Liver (tissue), 9 donors: ENCODE results near the gene LNX2. TPM values are rescaled to one million over a fixed set of nuclear protein-coding genes. Genes with fewer than 3 reads are reported as not detected.

Experiments
- DNase-seq: peaks from one replicate; pipeline ENCODE4 v3.0.0-alpha.2; 2017; ENCODE audit warnings: low spot score
- H3K27ac ChIP-seq, 2 donors: one replicate each; pipeline ENCODE4 v1.7.0; 2013; ENCODE audit warnings: inconsistent platforms in 2 of 2, low read length in 2 of 2, control low read depth in 1 of 2, low read depth in 1 of 2, mild to moderate bottlenecking in 1 of 2
- H3K27me3 ChIP-seq, 4 donors: one replicate each; pipeline versions ENCODE4 v1.6.1 to v1.7.0; 2013; ENCODE audit warnings: low read length in 3 of 4, inconsistent platforms in 1 of 4, mild to moderate bottlenecking in 1 of 4, moderate library complexity in 1 of 4; ENCODE audit not compliant: control insufficient read depth in 4 of 4, insufficient read depth in 4 of 4
- H3K36me3 ChIP-seq, 4 donors: one replicate each; pipeline versions ENCODE4 v1.6.1 to v1.7.0; 2013; ENCODE audit warnings: low read length in 3 of 4, mild to moderate bottlenecking in 3 of 4, low read depth in 1 of 4, moderate library complexity in 1 of 4; ENCODE audit not compliant: control insufficient read depth in 4 of 4, insufficient read depth in 3 of 4
- H3K4me1 ChIP-seq, 4 donors: one replicate each; pipeline versions ENCODE4 v1.6.1 to v1.7.0; 2013; ENCODE audit warnings: low read length in 3 of 4, mild to moderate bottlenecking in 3 of 4, moderate library complexity in 1 of 4; ENCODE audit not compliant: control insufficient read depth in 4 of 4, insufficient read depth in 4 of 4
- H3K4me3 ChIP-seq, 3 donors: one replicate each; pipeline versions ENCODE4 v1.6.1 to v1.7.0; 2013; ENCODE audit warnings: low read length in 3 of 3, control low read depth in 1 of 3, low read depth in 1 of 3, mild to moderate bottlenecking in 1 of 3
- H3K9ac ChIP-seq, 2 donors: one replicate each; pipeline ENCODE4 v1.7.0; 2013; ENCODE audit warnings: low read length in 2 of 2, mild to moderate bottlenecking in 2 of 2, moderate library complexity in 2 of 2, control low read depth in 1 of 2, low read depth in 1 of 2
- H3K9me3 ChIP-seq, 4 donors: one replicate each; pipeline versions ENCODE4 v1.6.1 to v1.7.0; 2013; ENCODE audit warnings: low read length in 3 of 4; ENCODE audit not compliant: control insufficient read depth in 4 of 4
- HNF4A ChIP-seq, 2 donors: conservative IDR thresholded peaks; 2 replicates each; pipeline ENCODE4 v1.6.1; 2016; ENCODE audit warnings: antibody characterized with exemption in 2 of 2, mild to moderate bottlenecking in 2 of 2
- HNF4G ChIP-seq: IDR thresholded peaks from 2 replicates; pipeline ENCODE4 v1.6.1; 2016; ENCODE audit warnings: antibody characterized with exemption
- NR2F2 ChIP-seq: IDR thresholded peaks from 2 replicates; pipeline ENCODE4 v1.6.1; 2016; ENCODE audit warnings: antibody characterized with exemption
- RAD21 ChIP-seq, 2 donors: IDR thresholded peaks; 2 replicates each; pipeline ENCODE4 v1.6.1; 2016; ENCODE audit warnings: antibody characterized with exemption in 2 of 2, mild to moderate bottlenecking in 2 of 2
- RXRA ChIP-seq, 2 donors: IDR thresholded peaks; 2 replicates each; pipeline ENCODE4 v1.6.1; 2017 to 2018; ENCODE audit warnings: antibody characterized with exemption in 2 of 2, mild to moderate bottlenecking in 1 of 2
- SP1 ChIP-seq: IDR thresholded peaks from 2 replicates; pipeline ENCODE4 v1.6.1; 2018; ENCODE audit warnings: antibody characterized with exemption, mild to moderate bottlenecking
- WGBS: extraction: QIAGEN DNeasy Blood & Tissue Kit; methylation state at CpG from one replicate; pipeline ENCODE4 v1.1.7; 2013; 5-methylcytosine and 5-hydroxymethylcytosine counted together
- polyA plus RNA-seq, 2 donors: library from polyadenylated mRNA; stranded (reverse) in 1 of 2; unstranded in 1 of 2; fragments of 200-250 nt in 1 of 2; fragments of >200 nt in 1 of 2; fragmentation: Nextera tagmentation in 1 of 2; extraction: Ambion mirVana in 1 of 2; gene quantifications; one replicate each; pipeline versions ENCODE4 v1.2.1 to v1.2.3, GENCODE V29; 2013 to 2015
- total RNA-seq, 2 donors: library from RNA; depleted of rRNA; stranded (reverse); fragments of >200 nt; gene quantifications; one replicate each; pipeline ENCODE4 v1.2.3, GENCODE V29; 2014
- TF ChIP-seq, protein P1 (sequence below): IDR thresholded peaks from 2 replicates; pipeline ENCODE4 v1.6.1; 2016; ENCODE audit warnings: antibody characterized with exemption
- TF ChIP-seq, protein P2 (sequence below): IDR thresholded peaks from 2 replicates; pipeline ENCODE4 v1.6.1; 2016; ENCODE audit warnings: antibody characterized with exemption
- TF ChIP-seq, protein P3 (sequence below): fragments of 150-350 bp; IDR thresholded peaks from 2 replicates; pipeline ENCODE4 v1.5.1; 2017; ENCODE audit warnings: improper control_type of control experiment, low read depth, low read length; ENCODE audit not compliant: missing input control
- TF ChIP-seq, protein P4 (sequence below): IDR thresholded peaks from 2 replicates; pipeline ENCODE4 v1.6.1; 2016; ENCODE audit warnings: antibody characterized with exemption, mild to moderate bottlenecking
- donor health status: healthy.
- donor health status: healthy.
- donor health status: healthy.
- donor health status: healthy.
- donor health status: healthy.

LNX2 gene
- total and polyA plus RNA-seq, 4 donors: 6.2 to 25.9 (median 13.3) TPM

DNA sequence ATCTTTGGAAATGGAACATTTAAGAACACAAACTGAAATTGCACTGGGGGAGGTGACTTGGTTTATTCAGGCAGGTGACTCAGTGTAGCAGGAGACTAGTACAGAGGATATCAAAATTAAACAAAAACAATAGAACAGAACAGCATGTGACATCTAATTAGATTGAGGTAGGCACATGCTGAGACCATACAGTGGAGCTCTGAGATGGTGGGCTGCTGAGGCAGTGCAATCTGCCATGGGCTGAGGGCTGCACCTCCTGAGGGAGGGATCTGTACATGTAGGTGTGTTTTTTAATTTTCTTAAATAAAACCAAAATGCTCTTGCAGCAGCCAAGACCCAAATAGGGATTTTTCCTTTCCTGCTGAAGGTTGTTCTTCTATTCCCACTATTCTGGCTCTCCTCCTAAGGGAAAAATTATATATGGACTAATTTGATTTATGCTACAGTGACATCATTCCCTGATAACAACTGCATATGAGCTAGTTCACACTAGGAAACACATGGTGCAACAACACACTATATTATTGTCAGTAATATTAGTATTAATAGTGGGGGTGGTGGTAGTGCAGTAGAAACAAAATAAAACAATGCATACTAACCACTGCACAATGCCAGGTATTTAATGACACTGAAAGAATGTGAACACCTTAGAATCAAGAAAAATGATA is 48.0 kb downstream of the LNX2 start:
- Histone ChIP-seq H3K36me3 (peaks cover 2 to 18% (median 9%) of the 10 kb centered on the region in 4 donors), H3K27ac (no peak overlapping the region), H3K9ac (no peak overlapping the region), H3K9me3 (no peaks in the 10 kb centered on the region), H3K4me3 (no peak overlapping the region), H3K27me3 (no peaks in the 10 kb centered on the region), H3K4me1 (peaks cover 0 to 5% (median 0%) of the 10 kb centered on the region in 4 donors)
- TF ChIP-seq HNF4G (no peak), NR2F2 (no peak)
- no peak for DNase-seq

- Histone ChIP-seq H3K9me3 (no peaks in the 10 kb centered on the region), H3K4me1 (peaks cover 0 to 5% (median 0%) of the 10 kb centered on the region in 4 donors), H3K9ac (no peak overlapping the region), H3K27me3 (no peaks in the 10 kb centered on the region), H3K36me3 (peaks cover 2 to 33% (median 17%) of the 10 kb centered on the region in 4 donors), H3K4me3 (no peak overlapping the region), H3K27ac (no peak overlapping the region)
- TF ChIP-seq RAD21 (IDR thresholded peaks at IDR 0.05): no peak
- TF ChIP-seq, protein P1, sequence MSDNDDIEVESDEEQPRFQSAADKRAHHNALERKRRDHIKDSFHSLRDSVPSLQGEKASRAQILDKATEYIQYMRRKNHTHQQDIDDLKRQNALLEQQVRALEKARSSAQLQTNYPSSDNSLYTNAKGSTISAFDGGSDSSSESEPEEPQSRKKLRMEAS: no peak
- TF ChIP-seq HNF4A (conservative IDR thresholded peaks at IDR 0.05): no peak
- 97% methylated on average over 1 of the region's 1 CpG for WGBS
- DNase-seq: no peak
Observed at GRCh38 chr13:27570906-27571305, 49.4 kb downstream of the LNX2 start.

GRCh38 chr13:27569405-27569804 is 50.9 kb downstream of the LNX2 start:
- Histone ChIP-seq H3K4me1 (peaks cover 0 to 5% (median 0%) of the 10 kb centered on the region in 4 donors), H3K27ac (no peak overlapping the region), H3K4me3 (no peak overlapping the region), H3K9me3 (no peaks in the 10 kb centered on the region), H3K9ac (no peak overlapping the region), H3K36me3 (peaks cover 2 to 39% (median 21%) of the 10 kb centered on the region in 4 donors), H3K27me3 (no peaks in the 10 kb centered on the region)
- TF ChIP-seq, protein P2, sequence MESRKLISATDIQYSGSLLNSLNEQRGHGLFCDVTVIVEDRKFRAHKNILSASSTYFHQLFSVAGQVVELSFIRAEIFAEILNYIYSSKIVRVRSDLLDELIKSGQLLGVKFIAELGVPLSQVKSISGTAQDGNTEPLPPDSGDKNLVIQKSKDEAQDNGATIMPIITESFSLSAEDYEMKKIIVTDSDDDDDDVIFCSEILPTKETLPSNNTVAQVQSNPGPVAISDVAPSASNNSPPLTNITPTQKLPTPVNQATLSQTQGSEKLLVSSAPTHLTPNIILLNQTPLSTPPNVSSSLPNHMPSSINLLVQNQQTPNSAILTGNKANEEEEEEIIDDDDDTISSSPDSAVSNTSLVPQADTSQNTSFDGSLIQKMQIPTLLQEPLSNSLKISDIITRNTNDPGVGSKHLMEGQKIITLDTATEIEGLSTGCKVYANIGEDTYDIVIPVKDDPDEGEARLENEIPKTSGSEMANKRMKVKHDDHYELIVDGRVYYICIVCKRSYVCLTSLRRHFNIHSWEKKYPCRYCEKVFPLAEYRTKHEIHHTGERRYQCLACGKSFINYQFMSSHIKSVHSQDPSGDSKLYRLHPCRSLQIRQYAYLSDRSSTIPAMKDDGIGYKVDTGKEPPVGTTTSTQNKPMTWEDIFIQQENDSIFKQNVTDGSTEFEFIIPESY: no peak
- TF ChIP-seq, protein P3, sequence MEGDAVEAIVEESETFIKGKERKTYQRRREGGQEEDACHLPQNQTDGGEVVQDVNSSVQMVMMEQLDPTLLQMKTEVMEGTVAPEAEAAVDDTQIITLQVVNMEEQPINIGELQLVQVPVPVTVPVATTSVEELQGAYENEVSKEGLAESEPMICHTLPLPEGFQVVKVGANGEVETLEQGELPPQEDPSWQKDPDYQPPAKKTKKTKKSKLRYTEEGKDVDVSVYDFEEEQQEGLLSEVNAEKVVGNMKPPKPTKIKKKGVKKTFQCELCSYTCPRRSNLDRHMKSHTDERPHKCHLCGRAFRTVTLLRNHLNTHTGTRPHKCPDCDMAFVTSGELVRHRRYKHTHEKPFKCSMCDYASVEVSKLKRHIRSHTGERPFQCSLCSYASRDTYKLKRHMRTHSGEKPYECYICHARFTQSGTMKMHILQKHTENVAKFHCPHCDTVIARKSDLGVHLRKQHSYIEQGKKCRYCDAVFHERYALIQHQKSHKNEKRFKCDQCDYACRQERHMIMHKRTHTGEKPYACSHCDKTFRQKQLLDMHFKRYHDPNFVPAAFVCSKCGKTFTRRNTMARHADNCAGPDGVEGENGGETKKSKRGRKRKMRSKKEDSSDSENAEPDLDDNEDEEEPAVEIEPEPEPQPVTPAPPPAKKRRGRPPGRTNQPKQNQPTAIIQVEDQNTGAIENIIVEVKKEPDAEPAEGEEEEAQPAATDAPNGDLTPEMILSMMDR: no peak
- TF ChIP-seq SP1: no peak
- TF ChIP-seq HNF4G: no peak
- TF ChIP-seq, protein P4, sequence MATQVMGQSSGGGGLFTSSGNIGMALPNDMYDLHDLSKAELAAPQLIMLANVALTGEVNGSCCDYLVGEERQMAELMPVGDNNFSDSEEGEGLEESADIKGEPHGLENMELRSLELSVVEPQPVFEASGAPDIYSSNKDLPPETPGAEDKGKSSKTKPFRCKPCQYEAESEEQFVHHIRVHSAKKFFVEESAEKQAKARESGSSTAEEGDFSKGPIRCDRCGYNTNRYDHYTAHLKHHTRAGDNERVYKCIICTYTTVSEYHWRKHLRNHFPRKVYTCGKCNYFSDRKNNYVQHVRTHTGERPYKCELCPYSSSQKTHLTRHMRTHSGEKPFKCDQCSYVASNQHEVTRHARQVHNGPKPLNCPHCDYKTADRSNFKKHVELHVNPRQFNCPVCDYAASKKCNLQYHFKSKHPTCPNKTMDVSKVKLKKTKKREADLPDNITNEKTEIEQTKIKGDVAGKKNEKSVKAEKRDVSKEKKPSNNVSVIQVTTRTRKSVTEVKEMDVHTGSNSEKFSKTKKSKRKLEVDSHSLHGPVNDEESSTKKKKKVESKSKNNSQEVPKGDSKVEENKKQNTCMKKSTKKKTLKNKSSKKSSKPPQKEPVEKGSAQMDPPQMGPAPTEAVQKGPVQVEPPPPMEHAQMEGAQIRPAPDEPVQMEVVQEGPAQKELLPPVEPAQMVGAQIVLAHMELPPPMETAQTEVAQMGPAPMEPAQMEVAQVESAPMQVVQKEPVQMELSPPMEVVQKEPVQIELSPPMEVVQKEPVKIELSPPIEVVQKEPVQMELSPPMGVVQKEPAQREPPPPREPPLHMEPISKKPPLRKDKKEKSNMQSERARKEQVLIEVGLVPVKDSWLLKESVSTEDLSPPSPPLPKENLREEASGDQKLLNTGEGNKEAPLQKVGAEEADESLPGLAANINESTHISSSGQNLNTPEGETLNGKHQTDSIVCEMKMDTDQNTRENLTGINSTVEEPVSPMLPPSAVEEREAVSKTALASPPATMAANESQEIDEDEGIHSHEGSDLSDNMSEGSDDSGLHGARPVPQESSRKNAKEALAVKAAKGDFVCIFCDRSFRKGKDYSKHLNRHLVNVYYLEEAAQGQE: no peak
- no peak for TF ChIP-seq RXRA (IDR thresholded peaks at IDR 0.05)
- 93% methylated on average over 4 of the region's 4 CpGs for WGBS
- no peak for DNase-seq
